HG03354 (cell line): ENCODE results near the gene SERTAD2.

Source experiments
- ATAC-seq: cut with Tn5 transposase; IDR thresholded peaks from one replicate; pipeline ENCODE4 v1.9.1; 2021; ENCODE audit warnings: mild to moderate bottlenecking; ENCODE audit not compliant: unreplicated experiment, poor library complexity, severe bottlenecking

SERTAD2 gene

DNA sequence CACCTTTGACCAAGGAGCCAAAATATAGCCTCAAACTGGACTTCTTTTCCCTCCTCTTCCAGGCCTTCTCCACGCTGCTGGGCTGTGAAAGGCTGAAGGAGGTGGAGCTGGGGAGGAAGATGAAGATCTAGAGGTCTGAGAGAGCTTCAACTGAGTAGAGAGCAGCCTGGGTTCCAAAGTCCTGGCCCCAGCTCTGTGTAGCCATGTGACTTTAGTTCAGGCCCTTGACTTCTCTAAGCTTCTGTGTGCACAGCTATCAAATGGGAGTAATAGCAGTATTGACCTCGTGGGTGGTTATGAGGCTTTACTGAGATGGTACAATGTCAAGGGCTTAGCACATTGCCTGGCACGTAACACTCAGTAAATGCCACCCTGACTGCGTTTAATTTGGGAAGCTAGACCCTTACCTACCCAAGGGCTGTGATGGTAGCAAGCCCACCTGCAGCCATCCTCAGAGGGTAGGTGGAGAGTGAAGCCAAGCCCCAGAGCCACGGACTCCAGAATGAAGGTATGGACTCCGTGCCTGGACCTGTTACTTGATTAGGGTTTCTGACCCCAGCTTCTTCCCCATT lies 38.4 kb downstream of the SERTAD2 start:
- no peak for ATAC-seq

DNA sequence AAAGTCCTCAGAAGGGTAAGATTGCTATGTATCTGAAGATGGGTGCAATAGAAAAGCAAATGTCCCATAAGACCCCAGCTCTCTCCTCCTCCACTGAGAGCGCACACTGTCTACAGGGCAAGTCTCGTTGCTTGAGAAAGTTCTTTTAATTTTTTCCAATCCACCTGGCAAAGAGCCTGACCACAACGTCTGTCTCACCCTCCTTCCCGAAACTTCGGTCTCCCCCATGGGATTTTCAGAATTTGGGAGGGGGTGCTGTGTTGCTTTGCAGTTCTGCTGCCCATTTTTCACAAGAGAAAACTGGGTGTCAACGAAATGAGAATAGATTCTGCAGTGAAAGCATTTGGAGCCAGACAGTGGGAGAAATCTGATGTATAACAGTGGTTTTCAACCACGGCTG lies 40.4 kb downstream of the SERTAD2 start:
- no peak for ATAC-seq

DNA sequence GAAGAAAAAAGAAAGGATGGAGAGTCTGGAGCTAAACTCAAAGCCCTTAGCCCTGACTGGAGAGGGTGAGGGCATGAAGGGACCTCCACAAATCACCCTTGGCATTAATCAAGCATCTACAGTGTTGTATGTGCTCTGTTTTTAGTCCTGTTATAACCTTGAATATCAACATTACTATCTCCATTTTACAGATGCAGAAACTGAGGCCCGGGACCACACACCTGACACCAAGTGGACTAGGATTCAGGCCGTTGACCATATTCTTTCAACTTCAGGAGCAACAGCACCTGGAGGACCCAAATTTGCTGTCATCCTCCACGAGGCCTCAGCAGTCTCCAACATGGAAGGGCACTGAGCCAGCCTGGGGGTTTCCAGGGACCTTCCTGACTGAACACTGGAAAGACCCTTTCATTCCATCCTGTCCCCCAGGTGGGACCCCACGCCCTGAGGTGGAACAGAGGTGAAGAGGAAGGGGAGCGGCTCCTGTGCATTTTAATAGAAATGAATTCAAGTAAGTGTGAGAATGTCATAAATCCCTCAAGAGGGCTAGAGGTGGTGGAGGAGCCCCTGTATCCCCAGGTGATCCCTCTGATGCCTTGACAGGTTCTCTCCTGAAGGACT lies 41.0 kb downstream of the SERTAD2 start:
- ATAC-seq, result no peak

DNA sequence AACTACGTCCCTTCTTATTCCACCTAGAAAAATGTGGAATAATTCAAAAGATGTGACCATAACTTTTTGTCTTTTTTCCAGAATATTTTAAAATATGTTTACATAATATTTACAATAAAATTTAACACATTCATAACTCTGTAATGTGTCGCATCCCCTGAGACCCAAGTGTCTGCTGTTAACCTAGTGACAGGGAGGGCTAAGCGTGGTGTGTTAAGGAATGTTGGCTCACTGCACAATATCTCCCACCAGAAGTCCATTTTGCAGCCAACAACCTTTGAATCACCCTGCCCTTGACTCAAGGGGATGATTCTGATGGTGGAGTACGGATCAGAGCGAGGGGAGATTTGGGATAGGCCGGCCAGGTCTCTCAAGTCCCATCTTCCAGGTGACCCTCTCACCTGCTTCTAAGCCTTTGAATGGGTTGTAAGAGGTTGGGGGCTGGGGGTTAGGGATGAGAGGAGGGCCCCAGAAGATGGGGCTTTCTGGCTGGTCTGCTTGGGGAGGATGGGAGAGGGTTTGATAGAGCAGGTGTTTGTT lies 43.3 kb downstream of the SERTAD2 start:
- ATAC-seq, result no peak

DNA sequence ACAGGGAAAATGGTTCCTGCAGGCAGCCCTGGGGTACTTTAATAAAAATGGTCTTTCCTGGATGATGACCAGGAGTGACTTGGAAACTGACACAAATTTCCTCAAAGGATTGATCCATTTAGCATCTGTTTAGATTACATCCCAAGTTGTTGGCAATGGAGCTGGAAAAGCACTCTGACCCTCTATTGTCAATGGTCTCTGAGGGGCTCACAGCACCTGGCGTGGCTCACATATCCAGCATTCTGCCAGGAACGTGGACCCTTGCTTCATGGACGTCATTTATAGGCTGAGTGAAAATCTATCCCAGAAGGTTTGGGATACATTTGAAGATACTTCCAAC lies 43.8 kb downstream of the SERTAD2 start:
- ATAC-seq, result no peak

DNA sequence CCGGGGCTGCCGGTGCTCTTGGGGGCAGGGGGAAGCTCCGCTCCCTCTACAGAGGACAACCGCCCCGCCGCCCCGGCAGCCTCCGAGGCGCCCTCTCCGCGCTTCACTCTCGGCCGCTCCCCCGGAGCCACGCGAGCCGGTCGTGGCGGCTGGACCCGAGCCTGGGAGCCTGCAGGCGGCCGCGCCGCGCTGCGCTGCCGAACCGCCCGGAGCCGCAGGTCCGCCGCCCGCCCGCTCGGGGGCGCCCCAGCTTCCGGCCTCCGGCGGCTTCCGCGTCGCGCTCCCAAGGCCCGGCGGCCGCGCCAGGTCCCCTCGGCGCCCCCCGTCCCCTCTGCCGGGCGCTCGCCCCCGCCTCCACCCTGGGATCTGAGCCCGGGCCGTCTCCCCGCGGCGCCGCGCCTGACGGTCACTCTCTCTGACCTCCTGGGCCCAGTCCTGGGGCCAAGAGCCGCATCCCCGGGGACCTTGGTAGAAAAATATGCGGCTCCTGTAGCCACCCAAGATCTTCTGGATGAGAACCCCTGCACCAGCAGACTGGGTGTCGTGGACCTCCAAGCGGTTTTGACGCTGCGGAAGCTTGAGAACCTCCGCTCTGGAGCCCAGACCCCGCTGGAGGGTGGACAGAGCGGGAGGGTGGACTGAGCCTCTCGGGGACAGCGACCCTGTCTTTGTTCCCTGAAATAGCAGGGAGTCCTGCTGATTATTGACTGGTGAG lies 44.3 kb downstream of the SERTAD2 start:
- peak; percentile 48 for ATAC-seq

DNA sequence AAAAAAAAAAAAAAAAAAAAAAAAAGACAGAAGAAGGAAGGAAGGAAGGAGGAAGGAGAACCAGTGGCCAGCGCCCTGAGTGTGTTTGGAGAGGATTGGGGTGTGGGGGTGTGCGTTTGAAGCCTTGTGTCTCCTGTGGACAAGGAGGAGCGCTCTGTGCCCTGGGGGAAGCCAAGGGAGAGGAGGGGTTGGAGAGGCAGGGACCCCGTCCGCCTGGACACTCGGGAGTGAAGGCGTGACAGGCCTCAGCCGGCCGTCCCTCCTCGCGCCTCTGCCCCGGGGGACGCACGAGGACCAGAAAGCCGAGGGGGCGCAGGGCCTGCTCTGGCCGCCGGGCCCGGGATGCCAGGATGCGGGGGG lies 44.9 kb downstream of the SERTAD2 start:
- ATAC-seq, result peak; percentile 4

DNA sequence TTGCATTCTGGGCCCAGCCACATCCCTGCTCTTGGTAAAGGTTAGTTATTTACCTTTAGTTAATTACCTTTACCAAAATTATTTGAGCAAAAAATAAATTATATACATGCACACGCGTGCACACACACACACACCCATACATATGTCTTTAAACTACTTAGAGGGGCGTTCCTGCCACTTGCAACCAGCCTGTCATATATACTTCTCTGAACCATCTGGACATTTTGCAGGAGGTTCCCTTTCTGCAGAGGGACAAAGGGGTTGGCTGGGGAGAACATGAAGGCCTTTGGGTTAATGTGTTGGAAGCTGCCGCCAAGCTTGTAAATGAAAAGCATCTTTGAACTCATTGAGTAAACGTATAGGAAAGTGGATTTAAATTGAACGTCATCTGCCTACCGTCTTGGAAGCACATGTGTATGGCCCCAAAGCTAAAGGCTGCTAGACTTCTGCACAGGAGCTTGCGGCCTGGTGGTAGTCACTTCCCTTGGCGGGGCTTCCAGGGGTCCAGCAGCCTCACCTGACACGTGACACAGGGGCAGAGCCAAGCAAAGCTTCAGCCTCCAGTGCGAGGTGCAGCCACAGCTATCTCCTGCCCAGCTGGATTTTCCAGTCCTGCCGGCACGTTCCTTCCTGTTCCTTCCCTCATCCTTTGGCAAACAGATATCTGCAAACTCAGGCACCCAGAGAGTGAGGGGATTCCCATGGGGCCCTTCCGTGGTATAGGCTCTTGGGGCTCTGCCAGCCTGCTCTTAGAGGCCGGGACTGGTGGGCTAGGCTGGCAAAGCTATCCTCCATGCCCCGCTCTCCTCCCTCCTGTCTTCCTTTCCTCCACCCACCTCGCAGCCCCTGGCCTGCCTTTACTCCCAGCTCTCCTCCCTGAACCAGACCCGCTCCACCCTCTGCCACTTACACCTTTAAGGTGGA lies 46.1 kb downstream of the SERTAD2 start:
- ATAC-seq, result no peak

DNA sequence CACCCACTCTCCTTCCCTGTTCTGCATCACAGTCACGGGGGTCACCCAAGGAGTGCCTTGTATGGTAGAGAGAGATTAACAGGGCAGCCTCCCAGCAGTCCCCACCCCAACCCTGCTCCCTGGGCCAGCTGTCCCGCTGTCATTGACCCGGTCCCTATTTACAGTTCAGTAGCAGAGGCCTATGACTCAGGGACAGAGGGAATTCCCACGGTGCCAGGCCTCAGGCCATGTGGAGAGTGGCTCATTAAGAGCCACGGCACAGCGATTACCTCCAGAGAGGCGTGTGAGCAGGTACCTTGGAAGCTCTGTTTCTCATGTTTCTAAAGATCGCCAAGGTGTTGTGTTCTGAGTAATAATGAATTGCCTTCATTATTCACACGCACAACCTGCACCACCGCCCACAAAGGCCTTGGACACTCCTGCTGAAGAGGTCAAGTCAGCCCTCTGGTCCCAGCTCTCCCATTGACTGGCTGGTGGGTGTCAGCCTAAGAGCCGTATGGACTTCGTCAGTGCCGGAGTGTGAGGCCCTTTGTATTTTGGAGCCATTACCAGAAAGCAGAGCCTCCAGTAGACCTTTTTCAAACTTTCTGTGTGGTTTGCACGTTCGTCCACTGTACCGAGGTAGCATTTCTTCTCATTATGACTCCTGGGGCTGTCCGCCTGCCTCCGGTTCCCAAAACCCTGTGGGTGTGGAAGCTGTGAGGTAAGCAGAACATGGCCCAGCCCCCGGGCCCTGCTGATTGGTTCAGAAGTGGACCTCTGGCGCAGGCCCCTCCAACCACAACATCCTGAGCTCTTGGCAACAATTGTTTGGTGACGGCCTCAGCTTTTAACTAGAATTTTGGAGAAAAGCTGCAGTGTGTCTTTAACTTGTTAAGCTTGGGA lies 47.0 kb downstream of the SERTAD2 start:
- peak; percentile 91 for ATAC-seq

DNA sequence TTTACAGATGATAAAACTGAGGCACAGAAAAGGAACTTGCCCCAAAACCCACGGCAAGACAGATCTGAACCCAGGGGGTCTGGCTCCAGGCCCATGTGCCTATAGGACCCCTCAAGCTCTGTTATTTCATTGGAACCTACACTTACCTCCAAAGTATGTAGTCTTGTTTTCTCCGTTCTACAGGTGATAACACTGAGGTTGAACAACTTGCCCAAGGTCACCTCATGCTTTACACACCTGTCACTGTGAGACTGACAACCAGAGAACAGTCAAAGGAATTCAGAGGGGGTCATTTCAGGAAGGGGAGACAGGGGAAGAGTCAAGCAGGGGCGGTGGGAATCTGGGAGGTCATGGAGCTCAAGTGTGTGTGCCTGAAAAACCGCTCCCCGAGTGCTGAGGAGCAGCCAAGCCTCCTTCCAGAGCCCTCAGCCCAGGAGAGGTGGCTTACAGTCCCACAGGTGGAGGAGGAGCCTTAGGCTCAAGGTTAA lies 47.7 kb downstream of the SERTAD2 start:
- no peak for ATAC-seq

DNA sequence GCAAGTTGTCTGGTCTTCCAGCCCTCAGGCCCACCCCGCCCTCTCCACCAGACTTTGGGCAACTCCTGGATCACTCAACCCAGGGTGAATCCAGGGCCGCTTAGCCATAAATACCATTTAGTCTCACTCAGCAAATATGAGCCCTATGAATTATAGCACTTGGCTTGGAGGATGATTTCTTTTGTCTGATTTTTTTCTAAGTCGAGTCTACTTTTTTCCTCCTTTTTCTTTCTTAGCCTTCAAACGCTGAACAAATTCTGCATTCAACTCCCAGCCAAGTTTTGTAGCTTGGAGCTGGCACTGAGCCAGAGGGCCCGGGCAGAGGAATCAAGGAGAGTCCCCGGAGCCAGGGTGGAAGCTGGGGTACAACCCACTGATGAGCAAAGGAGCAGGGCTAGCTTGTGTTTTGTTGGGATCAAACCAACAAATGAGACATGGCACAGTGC lies 48.7 kb downstream of the SERTAD2 start:
- ATAC-seq, result no peak

DNA sequence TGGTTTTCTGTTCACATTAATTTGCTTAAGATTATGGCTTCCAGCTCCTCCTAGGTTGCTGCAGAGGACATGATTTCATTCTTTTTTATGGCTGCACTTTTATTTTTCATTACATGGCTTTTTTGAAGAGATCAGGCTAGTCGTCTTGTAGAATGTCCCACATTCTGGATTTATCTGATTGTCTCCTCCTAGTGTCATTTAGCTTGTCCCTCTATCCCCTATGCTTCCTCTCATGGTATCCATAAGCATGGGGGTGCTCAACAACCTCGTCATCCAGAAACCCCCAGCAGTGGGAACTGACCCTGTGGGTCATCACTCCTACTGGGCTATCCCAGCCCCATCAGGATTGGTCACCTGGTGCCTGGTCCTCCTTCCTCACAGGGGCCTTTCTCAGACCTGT lies 49.6 kb downstream of the SERTAD2 start:
- ATAC-seq, result no peak

DNA sequence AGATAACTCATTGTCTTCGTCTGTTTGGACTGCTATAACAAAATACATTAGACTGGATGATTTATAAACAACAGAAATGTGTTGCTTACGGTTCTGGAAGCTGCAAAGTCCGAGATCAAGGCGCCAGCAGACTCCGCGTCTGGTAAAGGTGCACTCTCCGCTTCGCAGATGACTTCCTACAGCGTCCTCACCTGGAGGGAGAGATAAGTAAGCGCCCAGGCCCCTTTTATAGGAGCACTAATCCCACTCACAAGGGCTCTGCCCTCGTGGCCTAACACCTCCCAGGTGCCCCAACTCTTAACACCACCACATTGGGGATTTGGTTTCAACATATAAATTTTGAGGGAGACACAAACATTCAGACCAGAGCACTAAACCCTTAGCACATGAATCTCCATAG lies 51.3 kb downstream of the SERTAD2 start:
- no peak for ATAC-seq

DNA sequence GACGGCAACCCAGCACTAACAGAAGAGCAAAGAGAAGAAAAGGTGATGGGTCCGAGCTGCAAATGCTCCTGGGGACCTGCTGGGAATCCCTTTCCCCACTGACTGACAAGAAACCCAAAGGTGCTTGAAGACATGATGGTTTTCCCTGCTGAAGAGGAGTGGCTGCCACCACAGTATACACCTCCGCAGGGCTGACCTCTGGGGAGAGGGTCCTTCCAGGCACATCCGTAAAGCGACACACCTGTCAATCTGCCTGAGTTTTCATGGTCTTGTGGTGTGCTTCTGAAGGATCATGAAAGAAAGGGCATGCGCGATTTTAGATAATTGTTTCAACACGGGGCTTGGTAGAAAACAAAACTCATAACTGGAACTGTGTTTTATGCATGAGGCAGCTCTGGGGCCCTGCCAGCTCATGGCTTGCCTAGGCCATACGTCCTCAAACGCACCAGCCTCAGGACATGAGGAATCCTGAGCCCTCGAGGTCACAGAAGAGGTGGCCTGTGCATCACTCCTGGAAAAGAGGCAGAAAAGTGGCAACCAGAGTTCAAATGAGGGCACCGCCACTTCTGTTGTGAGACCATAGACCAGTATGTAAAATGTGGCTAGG lies 51.8 kb downstream of the SERTAD2 start:
- no peak for ATAC-seq

DNA sequence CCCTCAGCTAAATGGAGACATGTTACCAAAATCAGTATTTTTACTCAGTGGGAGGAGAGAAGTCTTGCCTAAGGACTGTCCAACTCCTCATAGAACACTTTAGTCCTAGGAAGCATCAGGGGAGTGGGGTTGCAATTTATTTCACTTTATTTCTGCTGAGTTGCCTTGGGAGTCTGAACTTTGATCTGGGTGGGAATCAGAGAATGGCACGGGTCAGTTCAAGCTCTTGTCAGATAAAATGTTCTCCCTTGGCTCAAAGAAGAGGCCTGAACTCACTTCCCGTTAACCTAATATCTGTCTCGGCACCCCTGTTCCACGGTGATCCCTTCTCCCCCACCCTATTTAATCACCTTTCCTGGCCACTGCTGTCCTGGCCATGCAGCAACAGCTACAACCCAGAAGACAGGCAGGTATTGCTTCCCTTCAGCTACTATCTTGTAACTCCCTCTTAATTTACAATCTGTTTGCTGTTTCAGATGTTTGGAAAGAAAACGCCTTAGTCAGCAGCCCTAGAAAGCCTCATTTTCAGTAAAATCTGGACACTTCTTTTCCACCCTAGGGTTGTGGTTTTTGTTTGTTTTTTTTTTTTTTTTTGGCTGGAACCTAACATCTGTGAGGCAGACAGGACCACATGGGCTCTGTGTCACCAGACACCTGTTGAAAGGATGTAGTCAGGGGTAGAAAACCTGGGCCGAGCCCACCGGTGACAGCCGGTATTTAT lies 52.5 kb downstream of the SERTAD2 start:
- no peak for ATAC-seq

DNA sequence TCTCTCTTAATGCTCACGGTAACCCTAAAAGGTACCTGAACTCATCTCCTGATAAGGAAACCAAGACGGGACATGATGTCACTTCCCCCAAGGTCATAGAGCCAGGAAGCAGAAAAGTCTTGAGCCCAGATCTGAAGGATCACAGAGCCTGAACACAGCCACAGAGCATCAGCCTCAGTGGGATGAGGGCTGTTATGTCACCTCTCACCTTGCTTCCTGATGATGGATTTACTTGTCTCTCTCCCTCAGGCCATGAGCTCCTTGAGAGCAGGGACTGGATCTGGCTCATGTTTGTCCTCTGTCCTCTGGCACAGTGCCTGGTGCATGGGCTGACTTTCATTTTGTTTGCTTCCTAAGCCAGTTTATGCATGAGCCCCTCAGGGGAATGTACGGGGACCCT lies 54.2 kb downstream of the SERTAD2 start:
- no peak for ATAC-seq

DNA sequence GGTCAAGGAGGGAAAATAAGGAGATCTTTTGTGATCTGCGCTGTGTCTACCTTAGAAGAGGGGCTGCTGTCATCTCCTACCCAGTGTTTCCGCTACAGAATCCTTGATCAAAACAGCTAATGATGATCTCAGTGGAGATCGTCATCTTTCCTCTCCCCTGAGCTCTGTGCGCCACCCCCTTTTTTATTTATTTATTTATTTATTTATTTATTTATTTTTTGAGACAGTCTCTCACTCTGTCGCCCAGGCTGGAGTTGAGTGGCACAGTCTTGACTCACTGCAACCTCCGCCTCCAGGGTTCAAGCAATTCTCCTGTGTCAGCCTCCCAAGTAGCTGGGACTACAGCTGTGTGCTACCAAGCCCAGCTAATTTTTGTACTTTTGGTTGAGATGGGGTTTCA lies 55.5 kb downstream of the SERTAD2 start:
- no peak for ATAC-seq
